ENCODE data around the gene EDN3.

Gene EDN3

GRCh38 chr20:59324521-59325141 lies 24.2 kb downstream of the EDN3 start:
- no peak for TF ChIP-seq CTCF (IDR thresholded peaks at IDR 0.05; ENCODE audit: unreplicated experiment in 3 of 3)
- Mint-ChIP-seq H3K36me3 (ENCODE audit: low read depth) (no peaks in the 10 kb centered on the region), H3K9me3 (no peaks in the 10 kb centered on the region), H3K27ac (peak overlapping the region in 2 of 3 experiments; percentile 6 to 16), H3K4me1 (peaks cover 55% of the 10 kb centered on the region), H3K27me3 (ENCODE audit: low read depth) (peaks cover 49% of the 10 kb centered on the region), H3K4me3 (no peak overlapping the region)

DNA sequence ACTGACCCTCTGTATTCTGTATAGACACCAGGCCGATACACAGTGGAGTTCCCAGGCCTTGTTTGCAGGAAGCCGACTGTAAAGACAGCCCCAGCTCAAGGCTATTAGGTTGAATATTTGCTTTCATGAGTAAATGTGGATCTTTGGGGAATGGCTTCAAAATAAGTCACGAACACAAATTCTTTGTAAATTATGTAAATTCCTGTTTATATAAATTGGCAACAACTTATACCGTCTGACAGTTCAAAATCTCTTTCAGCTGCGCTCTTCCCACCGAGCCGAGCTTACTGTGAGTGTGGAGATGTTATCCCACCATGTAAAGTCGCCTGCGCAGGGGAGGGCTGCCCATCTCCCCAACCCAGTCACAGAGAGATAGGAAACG lies 24.7 kb downstream of the EDN3 start:
- Mint-ChIP-seq H3K36me3 (ENCODE audit: low read depth) (no peaks in the 10 kb centered on the region), H3K27me3 (ENCODE audit: low read depth) (peaks cover 48% of the 10 kb centered on the region), H3K9me3 (no peaks in the 10 kb centered on the region), H3K4me1 (peaks cover 51% of the 10 kb centered on the region), H3K4me3 (no peak overlapping the region), H3K27ac (peak overlapping the region in 1 of 3 experiments; percentile 16)
- TF ChIP-seq CTCF (IDR thresholded peaks at IDR 0.05; ENCODE audit: unreplicated experiment in 3 of 3) = no peak

GRCh38 chr20:59326188-59326587 lies 25.8 kb downstream of the EDN3 start:
- Mint-ChIP-seq H3K4me1 (peaks cover 50% of the 10 kb centered on the region), H3K9me3 (no peaks in the 10 kb centered on the region), H3K36me3 (ENCODE audit: low read depth) (no peaks in the 10 kb centered on the region), H3K4me3 (no peak overlapping the region), H3K27me3 (ENCODE audit: low read depth) (peaks cover 55% of the 10 kb centered on the region), H3K27ac (no peak overlapping the region)
- no peak for TF ChIP-seq CTCF (IDR thresholded peaks at IDR 0.05; ENCODE audit: unreplicated experiment in 3 of 3)

DNA sequence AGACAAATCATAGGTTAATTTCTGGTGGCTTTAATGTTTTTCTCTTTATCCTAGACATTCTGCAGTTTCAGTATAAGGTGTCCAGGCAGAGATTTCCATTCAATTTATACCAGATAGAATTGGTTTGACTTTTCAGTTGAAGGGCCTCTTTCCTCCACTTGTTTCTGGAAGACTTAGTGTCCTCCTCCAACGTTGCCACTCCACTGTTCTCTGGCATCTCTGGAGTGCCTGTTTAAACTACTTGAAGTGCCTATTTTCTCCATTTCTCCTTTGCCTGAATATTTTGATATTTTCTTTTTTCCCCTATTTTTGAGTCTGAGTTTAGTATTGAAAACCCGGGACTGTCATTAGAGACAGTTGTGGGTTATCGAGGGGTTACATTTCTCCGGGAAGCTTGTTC lies 27.7 kb downstream of the EDN3 start:
- no peaks in the 10 kb centered on the region for H3K9me3 Mint-ChIP-seq
- TF ChIP-seq CTCF (IDR thresholded peaks at IDR 0.05; ENCODE audit: unreplicated experiment in 3 of 3) = no peak
- no peaks in the 10 kb centered on the region for H3K36me3 Mint-ChIP-seq (ENCODE audit: low read depth)
- peaks cover 60% of the 10 kb centered on the region for H3K27me3 Mint-ChIP-seq (ENCODE audit: low read depth)
- H3K27ac Mint-ChIP-seq = no peak overlapping the region
- H3K4me3 Mint-ChIP-seq = no peak overlapping the region
- H3K4me1 Mint-ChIP-seq = peaks cover 40% of the 10 kb centered on the region

DNA sequence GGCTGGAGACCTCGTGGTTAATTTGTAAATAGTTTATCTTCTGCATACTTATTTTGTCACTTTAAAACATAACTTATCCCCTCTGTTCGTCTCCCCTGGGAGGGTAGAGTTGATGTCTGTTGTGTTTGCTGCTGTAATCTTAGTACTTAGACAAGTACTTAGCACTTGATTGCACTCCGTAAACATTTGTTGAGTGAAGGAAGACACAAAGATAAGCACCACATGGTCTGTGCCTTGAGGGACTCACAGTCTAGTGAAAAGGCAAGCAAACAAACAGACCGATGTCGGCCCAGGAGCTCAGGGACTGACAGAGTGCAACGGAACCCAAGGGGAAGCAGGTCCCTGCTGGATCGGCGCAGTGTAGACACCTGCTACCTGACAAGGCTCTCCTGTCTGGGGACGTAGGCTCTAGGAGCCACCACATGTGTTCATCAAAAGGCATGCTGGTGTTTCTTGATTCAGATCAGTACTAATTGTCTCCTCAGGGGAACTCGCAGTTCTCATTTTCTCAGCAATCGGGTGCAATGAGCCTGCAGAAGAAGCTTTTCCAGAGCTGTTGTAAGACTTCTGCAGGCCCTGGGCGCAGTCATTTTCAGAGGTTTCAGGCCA lies 31.4 kb downstream of the EDN3 start:
- H3K4me3 Mint-ChIP-seq = no peak overlapping the region
- no peaks in the 10 kb centered on the region for H3K36me3 Mint-ChIP-seq (ENCODE audit: low read depth)
- H3K9me3 Mint-ChIP-seq = no peaks in the 10 kb centered on the region
- H3K27me3 Mint-ChIP-seq (ENCODE audit: low read depth) = peaks cover 47% of the 10 kb centered on the region
- no peak overlapping the region for H3K27ac Mint-ChIP-seq
- H3K4me1 Mint-ChIP-seq = peaks cover 42% of the 10 kb centered on the region
- TF ChIP-seq CTCF (IDR thresholded peaks at IDR 0.05; ENCODE audit: unreplicated experiment in 3 of 3) = no peak
